HG03342 (cell line): ENCODE measurements around the gene SLC45A1.

Experiments used
- ATAC-seq: cut with Tn5 transposase; IDR thresholded peaks from one replicate; pipeline ENCODE4 v1.9.1; 2021; ENCODE audit warnings: mild to moderate bottlenecking, moderate library complexity; ENCODE audit not compliant: unreplicated experiment

SLC45A1 gene

GRCh38 chr1:8382608-8383505 lies 64.9 kb downstream of the SLC45A1 start:
- no peak for ATAC-seq

- no peak for ATAC-seq
Observed at GRCh38 chr1:8384088-8384487, 66.2 kb downstream of the SLC45A1 start.

- ATAC-seq = no peak
Observed at GRCh38 chr1:8384577-8384976, 66.7 kb downstream of the SLC45A1 start.

- no peak for ATAC-seq
Observed at GRCh38 chr1:8386247-8386646, 68.3 kb downstream of the SLC45A1 start.

- ATAC-seq = no peak
Observed at GRCh38 chr1:8388732-8389562, 71.0 kb downstream of the SLC45A1 start.

- no peak for ATAC-seq
Observed at GRCh38 chr1:8389958-8390535, 72.1 kb downstream of the SLC45A1 start.

- ATAC-seq = no peak
Observed at GRCh38 chr1:8390707-8391106, 72.8 kb downstream of the SLC45A1 start.

- no peak for ATAC-seq
Observed at GRCh38 chr1:8392522-8392921, 74.6 kb downstream of the SLC45A1 start.
